Naive thymus-derived CD8-positive, alpha-beta T cell (primary cell): ENCODE results near the gene ZC2HC1C. TPM values are rescaled to one million over a fixed set of nuclear protein-coding genes. Genes with fewer than 3 reads are reported as not detected.
"Not testable (repeated sequence)": the region's sequence is repeated elsewhere in the genome, so short reads cannot be mapped to it uniquely, and the experiment has no call there.

ENCODE experiments used
- ATAC-seq, 2 donors: fragments of 150-1000 bp; cut with Tn5 transposase in 1 of 2; sonication (Bioruptor Pico), chemical (Tn5 transposase) in 1 of 2; 1 replicate in 1 of 2; 2 replicates in 1 of 2; pipeline ENCODE4 v1.10.0; 2021; ENCODE audit warnings: mild to moderate bottlenecking in 2 of 2, moderate library complexity in 2 of 2
- POLR2A ChIA-PET: fragments of 350-600 bp; sonication (Branson Sonifier 250); formaldehyde crosslinking; loops from one replicate; lab custom pipeline; 2021; ENCODE audit warnings: antibody characterized with exemption; lab: Charles Lee
- DNase-seq, 10 donors: peaks; one replicate each; pipeline versions ENCODE4 v3.0.0 to v3.0.0-alpha.2; 2020 to 2022
- H3K27ac Mint-ChIP-seq, 10 donors: one replicate each; pipeline ENCODE4 v1.8.0; 2020 to 2022; ENCODE audit warnings: mild to moderate bottlenecking in 10 of 10, mixed read lengths in 10 of 10, moderate library complexity in 4 of 10, inconsistent platforms in 1 of 10
- H3K27me3 Mint-ChIP-seq, 5 donors: one replicate each; pipeline ENCODE4 v1.8.0; 2021 to 2022; ENCODE audit warnings: mixed read lengths in 5 of 5
- H3K36me3 Mint-ChIP-seq, 3 donors: one replicate each; pipeline ENCODE4 v1.8.0; 2020 to 2022; ENCODE audit warnings: mixed read lengths in 3 of 3, mild to moderate bottlenecking in 2 of 3, inconsistent platforms in 1 of 3
- H3K4me1 Mint-ChIP-seq, 4 donors: one replicate each; pipeline ENCODE4 v1.8.0; 2021 to 2022; ENCODE audit warnings: mixed read lengths in 4 of 4
- H3K4me3 Mint-ChIP-seq, 10 donors: one replicate each; pipeline ENCODE4 v1.8.0; 2020 to 2022; ENCODE audit warnings: mild to moderate bottlenecking in 10 of 10, mixed read lengths in 10 of 10, moderate library complexity in 6 of 10, inconsistent platforms in 1 of 10
- H3K9me3 Mint-ChIP-seq, 9 donors: one replicate each; pipeline ENCODE4 v1.8.0; 2020 to 2022; ENCODE audit warnings: mixed read lengths in 9 of 9, mild to moderate bottlenecking in 3 of 9, inconsistent platforms in 1 of 9, moderate library complexity in 1 of 9
- polyA plus RNA-seq, 3 donors: library from polyadenylated mRNA; unstranded; fragments of 300-500 nt; fragmentation: Illumina TruSeq; gene quantifications; one replicate each; pipeline ENCODE4 v1.2.3, GENCODE V29; 2021
- total RNA-seq, 8 experiments: library from RNA in 2 of 8; stranded (reverse) in 2 of 8; gene quantifications; one replicate each; pipeline ENCODE4 v1.2.3 and lab custom pipeline; 2021 to 2026

ZC2HC1C gene
- total and polyA plus RNA-seq, 5 experiments from 2014 or later = 0.69 to 1.2 (median 0.70) TPM; not detected in 2

- Mint-ChIP-seq H3K4me3 (no peak overlapping the region), H3K4me1 (peaks cover 9 to 26% (median 23%) of the 10 kb centered on the region in 4 donors), H3K36me3 (peaks cover 0 to 9% (median 8%) of the 10 kb centered on the region in 3 donors), H3K27me3 (no peaks in the 10 kb centered on the region), H3K27ac (no peak overlapping the region), H3K9me3 (no peaks in the 10 kb centered on the region)
- ATAC-seq (no peak), DNase-seq (no peak)
- POLR2A ChIA-PET = no interaction called here
Measured at GRCh38 chr14:75060420-75060819, 9.0 kb upstream of the ZC2HC1C start.

- Mint-ChIP-seq H3K27ac (peak overlapping the region; percentile 92 to 98 (median 96)), H3K4me3 (peak overlapping the region; percentile 95 to 100 (median 99)), H3K4me1 (peaks cover 8 to 26% (median 23%) of the 10 kb centered on the region in 4 donors), H3K9me3 (no peaks in the 10 kb centered on the region), H3K27me3 (no peaks in the 10 kb centered on the region), H3K36me3 (peaks cover 0 to 3% (median 2%) of the 10 kb centered on the region in 3 donors)
- ATAC-seq (no peak), DNase-seq (no peak)
- POLR2A ChIA-PET = interaction anchor here (0.5 to 1.9 kb wide), 4 partner anchors 14 to 231 kb away, joined by 3 to 9 read pairs (median 7); no protein-coding TSS in a partner anchor
Measured at GRCh38 chr14:75063013-75063412, 6.4 kb upstream of the ZC2HC1C start.

- DNase-seq (peak; percentile 79 to 94 (median 88)), ATAC-seq (peak; percentile 99 to 100)
- H3K9me3 Mint-ChIP-seq = no peaks in the 10 kb centered on the region
- peak within 1 kb of the TSS; percentile 92 to 98 (median 96) for H3K27ac Mint-ChIP-seq
- peaks cover 8 to 26% (median 23%) of the 10 kb centered on the region in 4 donors for H3K4me1 Mint-ChIP-seq
- POLR2A ChIA-PET = interaction anchor here (0.5 to 1.9 kb wide), 3 partner anchors 14 to 230 kb away, joined by 3 to 8 read pairs (median 6); no protein-coding TSS in a partner anchor
- peaks cover 0 to 3% (median 2%) of the 10 kb centered on the region in 3 donors for H3K36me3 Mint-ChIP-seq
- H3K4me3 Mint-ChIP-seq = peak within 1 kb of the TSS; percentile 95 to 100 (median 99)
- no peaks in the 10 kb centered on the region for H3K27me3 Mint-ChIP-seq
Measured at GRCh38 chr14:75063491-75064204, 5.8 kb upstream of the ZC2HC1C start, which contains the start of gene ACYP1. TSS of gene ACYP1 (minus strand) at chr14:75064024. CDS start at chr14:75063553, 471 bp downstream.

GRCh38 chr14:75064205-75064567 is 5.3 kb upstream of the ZC2HC1C start:
- POLR2A ChIA-PET = interaction anchor here (1.9 kb wide), 1 partner anchor 15 kb away, joined by 8 read pairs; no protein-coding TSS in a partner anchor

GRCh38 chr14:75066691-75067090 is 2.8 kb upstream of the ZC2HC1C start:
- no peaks in the 10 kb centered on the region for H3K9me3 Mint-ChIP-seq
- ATAC-seq (no peak), DNase-seq (no peak)
- H3K4me1 Mint-ChIP-seq = peaks cover 10 to 26% (median 22%) of the 10 kb centered on the region in 4 donors
- H3K4me3 Mint-ChIP-seq = no peak overlapping the region
- no peak overlapping the region for H3K27ac Mint-ChIP-seq
- no peaks in the 10 kb centered on the region for H3K27me3 Mint-ChIP-seq
- no peaks in the 10 kb centered on the region for H3K36me3 Mint-ChIP-seq
- POLR2A ChIA-PET = interaction anchor here (0.6 to 1.3 kb wide), 2 partner anchors 8 to 209 kb away, joined by 3 to 4 read pairs; no protein-coding TSS in a partner anchor

More at GRCh38 chr14:75064205-75064567, 5.3 kb upstream of the ZC2HC1C start:
- DNase-seq = no peak
- H3K4me1 Mint-ChIP-seq = peaks cover 10 to 26% (median 23%) of the 10 kb centered on the region in 4 donors
- H3K4me3 Mint-ChIP-seq = peak overlapping the region; percentile 95 to 100 (median 99)
- H3K36me3 Mint-ChIP-seq = peaks cover 0 to 3% (median 2%) of the 10 kb centered on the region in 3 donors
- no peaks in the 10 kb centered on the region for H3K9me3 Mint-ChIP-seq
- no peaks in the 10 kb centered on the region for H3K27me3 Mint-ChIP-seq
- H3K27ac Mint-ChIP-seq = peak overlapping the region; percentile 92 to 98 (median 96)
- ATAC-seq = peak in 1 of 2 donors; percentile 26

GRCh38 chr14:75067212-75067611 is 2.2 kb upstream of the ZC2HC1C start:
- ATAC-seq (no peak), DNase-seq (no peak)
- Mint-ChIP-seq H3K4me3 (no peak overlapping the region), H3K4me1 (peaks cover 10 to 26% (median 22%) of the 10 kb centered on the region in 4 donors), H3K27ac (no peak overlapping the region), H3K9me3 (no peaks in the 10 kb centered on the region), H3K36me3 (no peaks in the 10 kb centered on the region), H3K27me3 (no peaks in the 10 kb centered on the region)
- POLR2A ChIA-PET = interaction anchor here (0.6 to 1.3 kb wide), 2 partner anchors 9 to 209 kb away, joined by 3 to 4 read pairs; no protein-coding TSS in a partner anchor

GRCh38 chr14:75067765-75068164 is 1.7 kb upstream of the ZC2HC1C start:
- not testable (repeated sequence) for H3K27me3 Mint-ChIP-seq, H3K36me3 Mint-ChIP-seq, DNase-seq, H3K4me3 Mint-ChIP-seq, H3K9me3 Mint-ChIP-seq, ATAC-seq, H3K27ac Mint-ChIP-seq
- peaks cover 10 to 23% (median 19%) of the 10 kb centered on the region in 4 donors for H3K4me1 Mint-ChIP-seq
- POLR2A ChIA-PET = interaction anchor here (1.3 kb wide), 1 partner anchor 9 kb away, joined by 4 read pairs; no protein-coding TSS in a partner anchor

- DNase-seq = peak in 1 of 10 donors; percentile 6
- H3K4me3 Mint-ChIP-seq = no peak overlapping the region
- no peaks in the 10 kb centered on the region for H3K36me3 Mint-ChIP-seq
- no peak for ATAC-seq
- POLR2A ChIA-PET = interaction anchor here (0.8 to 1.3 kb wide), 2 partner anchors 10 to 65 kb away, joined by 3 to 4 read pairs; partner anchors contain the start of gene EIF2B2
- H3K27me3 Mint-ChIP-seq = no peaks in the 10 kb centered on the region
- peak overlapping the region in 2 of 10 donors; percentile 58 to 71 for H3K27ac Mint-ChIP-seq
- no peaks in the 10 kb centered on the region for H3K9me3 Mint-ChIP-seq
- peaks cover 6 to 16% (median 11%) of the 10 kb centered on the region in 4 donors for H3K4me1 Mint-ChIP-seq
Measured at GRCh38 chr14:75068294-75069120, 934 bp upstream of the ZC2HC1C start.

- POLR2A ChIA-PET = interaction anchor here (0.8 kb wide), 1 partner anchor 67 kb away, joined by 3 read pairs; the partner anchor contains the start of gene EIF2B2
- H3K4me3 Mint-ChIP-seq = peak overlapping the region in 5 of 10 donors; percentile 15 to 72 (median 61)
- ATAC-seq = no peak
- no peaks in the 10 kb centered on the region for H3K27me3 Mint-ChIP-seq
- peak overlapping the region in 6 of 10 donors; percentile 4 to 73 (median 54) for H3K27ac Mint-ChIP-seq
- H3K4me1 Mint-ChIP-seq = peaks cover under 1 to 6% (median 4%) of the 10 kb centered on the region in 4 donors
- DNase-seq = peak in 1 of 10 donors; percentile 63
- H3K36me3 Mint-ChIP-seq = no peaks in the 10 kb centered on the region
- no peaks in the 10 kb centered on the region for H3K9me3 Mint-ChIP-seq
Measured at GRCh38 chr14:75069811-75070145, 337 bp downstream of the ZC2HC1C start.

GRCh38 chr14:75070383-75070782 is 942 bp downstream of the ZC2HC1C start:
- no peaks in the 10 kb centered on the region for H3K9me3 Mint-ChIP-seq
- POLR2A ChIA-PET = no interaction called here
- peak overlapping the region in 7 of 10 donors; percentile 39 to 64 (median 54) for H3K4me3 Mint-ChIP-seq
- no peak for ATAC-seq
- peaks cover 0 to 6% (median 3%) of the 10 kb centered on the region in 4 donors for H3K4me1 Mint-ChIP-seq
- H3K36me3 Mint-ChIP-seq = no peaks in the 10 kb centered on the region
- H3K27ac Mint-ChIP-seq = peak overlapping the region in 1 of 10 donors; percentile 63
- no peak for DNase-seq
- H3K27me3 Mint-ChIP-seq = no peaks in the 10 kb centered on the region

GRCh38 chr14:75077794-75078193 is 8.4 kb downstream of the ZC2HC1C start:
- Mint-ChIP-seq H3K27ac (peak overlapping the region in 2 of 10 donors; percentile 31 to 33), H3K27me3 (no peaks in the 10 kb centered on the region), H3K9me3 (no peaks in the 10 kb centered on the region), H3K36me3 (peaks cover 0 to 14% (median 8%) of the 10 kb centered on the region in 3 donors), H3K4me3 (no peak overlapping the region), H3K4me1 (no peaks in the 10 kb centered on the region)
- DNase-seq (no peak), ATAC-seq (no peak)
- POLR2A ChIA-PET = no interaction called here

- no peak overlapping the region for H3K27ac Mint-ChIP-seq
Measured at GRCh38 chr14:75079521-75079920, 10.1 kb downstream of the ZC2HC1C start.

More at GRCh38 chr14:75079521-75079920, 10.1 kb downstream of the ZC2HC1C start:
- Mint-ChIP-seq H3K9me3 (no peaks in the 10 kb centered on the region), H3K4me1 (no peaks in the 10 kb centered on the region), H3K4me3 (no peak overlapping the region), H3K27me3 (no peaks in the 10 kb centered on the region), H3K36me3 (peaks cover 0 to 32% (median 10%) of the 10 kb centered on the region in 3 donors)
- ATAC-seq = no peak
- no peak for DNase-seq
- POLR2A ChIA-PET = interaction anchor here (1.1 kb wide), 1 partner anchor 156 kb away, joined by 3 read pairs; the partner anchor contains the start of gene RPS6KL1
